GM18951 (cell line): ENCODE measurements around the gene ANKRD12.

Experiments used
- POLR2A ChIP-seq: IDR thresholded peaks from 4 replicates; pipeline ENCODE4 v1.6.1; 2011; ENCODE audit warnings: mild to moderate bottlenecking; ENCODE audit not compliant: insufficient read length, insufficient read depth; ENCODE audit errors: extremely low read depth
- in situ Hi-C: fragments of 300-500 bp; cut with MboI; formaldehyde crosslinking; loops from one replicate; pipeline ENCODE4 v1.12.0; 2022; ENCODE audit warnings: low sequenced_read_pairs, mixed read lengths, inconsistent platforms; ENCODE audit not compliant: unreplicated experiment

Gene ANKRD12

GRCh38 chr18:9304388-9305070 is 167.9 kb downstream of the ANKRD12 start:
- in situ Hi-C loops, result no loop called here
- TF ChIP-seq POLR2A, result no peak

GRCh38 chr18:9319333-9319732 is 182.8 kb downstream of the ANKRD12 start:
- in situ Hi-C loops, result no loop called here

GRCh38 chr18:9321017-9321452 is 184.5 kb downstream of the ANKRD12 start:
- TF ChIP-seq POLR2A, result no peak
- in situ Hi-C loops, result no loop called here

More at GRCh38 chr18:9319333-9319732, 182.8 kb downstream of the ANKRD12 start:
- TF ChIP-seq POLR2A, result no peak

GRCh38 chr18:9321736-9322135 is 185.2 kb downstream of the ANKRD12 start:
- in situ Hi-C loops, result no loop called here
- no peak for TF ChIP-seq POLR2A

- in situ Hi-C loops, result no loop called here
- no peak for TF ChIP-seq POLR2A
These were observed 186.2 kb downstream of the ANKRD12 start for GRCh38 chr18:9322744-9323143.

- in situ Hi-C loops, result no loop called here
- no peak for TF ChIP-seq POLR2A
These were observed 187.3 kb downstream of the ANKRD12 start for GRCh38 chr18:9323750-9324445.

- TF ChIP-seq POLR2A, result no peak
- in situ Hi-C loops, result no loop called here
These were observed 189.1 kb downstream of the ANKRD12 start for GRCh38 chr18:9325716-9326115.

- TF ChIP-seq POLR2A, result no peak
- in situ Hi-C loops, result no loop called here
These were observed 192.2 kb downstream of the ANKRD12 start for GRCh38 chr18:9328776-9329175.

- in situ Hi-C loops, result no loop called here
- TF ChIP-seq POLR2A, result no peak
These were observed 192.9 kb downstream of the ANKRD12 start for GRCh38 chr18:9329471-9329870.

GRCh38 chr18:9330419-9330818 is 193.8 kb downstream of the ANKRD12 start:
- in situ Hi-C loops, result no loop called here
- TF ChIP-seq POLR2A, result no peak

- in situ Hi-C loops, result no loop called here
- no peak for TF ChIP-seq POLR2A
These were observed 197.1 kb downstream of the ANKRD12 start for GRCh38 chr18:9333441-9334328.

GRCh38 chr18:9334329-9334972 is 197.9 kb downstream of the ANKRD12 start, which contains the start of gene TWSG1:
TSS of gene TWSG1 (plus strand) at chr18:9334773. CDS start at chr18:9337230, 2,457 bp downstream.
- in situ Hi-C loops, result no loop called here
- peak; percentile 80 for TF ChIP-seq POLR2A
